Spleen (tissue), 7 donors: Measurements from ENCODE around the gene ETV7.

Experiments used
- CTCF ChIP-seq, 11 experiments: fragments of 200-600 bp in 7 of 11; fragments of 450-650 bp in 4 of 11; sonication (generic) in 4 of 11; IDR thresholded peaks in 8 of 11; conservative IDR thresholded peaks in 3 of 11; 1 replicate in 7 of 11; 2 replicates in 4 of 11; pipeline versions ENCODE4 v1.4.0 to v1.8.0; 2016 to 2021; ENCODE audit warnings: antibody characterized with exemption in 11 of 11, inconsistent platforms in 4 of 11, mild to moderate bottlenecking in 1 of 11
- POLR2A ChIP-seq, 3 donors: fragments of 450-650 bp; IDR thresholded peaks; one replicate each; pipeline ENCODE4 v1.5.1; 2017; ENCODE audit warnings: antibody characterized with exemption in 3 of 3, mild to moderate bottlenecking in 1 of 3
- POLR2AphosphoS5 ChIP-seq, 3 donors: sonication (generic); formaldehyde crosslinking; IDR thresholded peaks; one replicate each; pipeline ENCODE4 v1.5.1; 2017; ENCODE audit warnings: antibody characterized with exemption in 3 of 3
- donor health status: DM: no; HTN: no; CAD: no; lungs with moderate emphysema.
- donor health status: DM: no; HTN: no; CAD: no.
- donor health status: DM: no; HTN: no; CAD: no.

DNA sequence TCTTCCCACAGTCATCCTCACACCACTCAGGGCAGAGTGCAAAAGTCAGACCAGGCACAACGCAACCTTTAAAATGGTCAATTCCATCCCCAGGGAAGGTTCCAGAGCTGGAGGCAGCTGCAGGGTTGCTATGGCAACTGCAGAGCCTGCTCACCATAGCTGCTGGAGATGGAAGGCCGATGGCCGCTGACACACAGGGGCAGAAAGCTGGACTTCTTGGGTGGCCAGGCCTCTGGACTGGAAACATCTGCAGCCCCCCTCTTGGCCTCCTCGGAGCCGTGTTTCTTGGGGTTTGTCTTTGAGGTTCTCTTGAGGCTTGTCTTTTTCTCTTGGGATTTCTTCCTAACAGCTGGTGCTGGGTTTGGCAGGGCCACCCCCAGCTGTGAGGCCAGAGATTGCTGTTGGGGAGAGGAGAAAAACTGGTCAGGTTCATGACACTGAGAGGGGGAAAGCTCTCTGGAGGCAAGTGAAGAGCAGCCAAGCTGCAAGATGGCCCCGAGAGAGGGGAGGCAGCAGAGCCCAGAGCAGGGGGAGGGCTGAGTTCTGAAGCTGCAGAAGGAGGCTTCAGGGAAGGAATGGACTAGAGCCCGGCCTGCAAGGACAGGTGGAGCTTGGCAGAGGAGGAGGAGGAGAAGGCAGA lies 61.0 kb downstream of the ETV7 start:
- no peak for TF ChIP-seq CTCF (IDR thresholded peaks at IDR 0.05 in 8 of 11, conservative IDR thresholded peaks at IDR 0.05 in 3 of 11)
- TF ChIP-seq POLR2AphosphoS5 (IDR thresholded peaks at IDR 0.05): no peak
- TF ChIP-seq POLR2A (IDR thresholded peaks at IDR 0.05): no peak
